KG1 (cell line): ENCODE measurements around the gene GPC5.

Experiments used
- DNase-seq: peaks from one replicate; lab custom pipeline; 2025; lab: John Stamatoyannopoulos, UW

GPC5 gene

DNA sequence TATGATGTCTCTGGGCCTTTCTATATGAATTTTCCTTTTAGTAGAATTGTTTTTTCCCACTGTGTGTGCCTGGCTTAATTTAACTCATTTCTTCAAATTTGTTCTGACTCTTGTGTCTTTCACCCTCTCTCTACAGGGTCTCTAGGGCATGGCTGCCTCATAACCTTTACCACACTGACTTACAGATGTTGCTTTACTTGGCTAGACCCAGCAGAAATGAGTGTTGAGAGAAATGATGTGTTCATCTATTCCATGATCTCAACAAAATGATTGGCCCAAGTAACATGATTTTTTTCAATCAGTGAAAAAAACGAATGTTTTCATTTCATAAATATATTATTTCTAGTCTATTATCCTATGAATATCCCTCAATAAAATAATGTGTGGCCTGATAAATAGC, 195.0 kb downstream of the GPC5 start:
- no peak for DNase-seq

DNA sequence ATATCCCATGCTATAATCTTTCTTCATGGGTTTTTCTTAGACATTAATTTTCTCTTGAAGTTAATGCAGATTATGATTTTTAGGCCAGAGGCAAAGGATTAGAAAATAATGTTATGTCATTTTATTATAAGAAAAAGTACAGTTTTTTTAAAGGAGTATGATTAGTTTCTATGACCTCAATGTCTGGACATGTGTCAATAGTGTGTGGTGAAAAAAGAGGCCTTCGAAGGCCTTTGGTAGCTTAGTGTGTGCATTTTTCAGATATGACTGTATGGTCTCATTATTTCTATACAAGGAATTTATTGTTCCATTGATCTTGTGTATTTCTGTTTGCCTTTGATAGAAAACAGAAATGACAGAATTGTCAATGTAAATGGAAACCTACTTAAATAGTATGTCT, 195.6 kb downstream of the GPC5 start:
- no peak for DNase-seq

DNA sequence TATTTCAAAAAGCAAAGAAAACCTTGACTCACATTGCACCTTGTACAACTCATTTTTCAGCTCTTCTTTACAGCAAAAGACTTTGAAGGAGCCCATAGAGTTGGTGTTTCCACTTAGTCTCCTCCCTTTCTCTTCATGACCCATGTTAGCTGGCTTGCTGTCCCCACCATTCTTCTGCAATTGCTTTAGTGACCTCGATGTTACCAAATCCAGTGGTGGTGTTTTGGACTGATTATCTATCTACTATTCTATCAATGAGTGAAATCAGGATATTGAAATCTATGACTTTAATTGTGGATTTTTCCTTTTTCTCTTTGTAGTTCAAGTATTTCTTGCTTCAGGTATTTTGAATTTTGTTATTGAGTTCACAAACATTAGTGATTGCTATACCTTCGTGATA, 197.3 kb downstream of the GPC5 start:
- DNase-seq, result no peak

DNA sequence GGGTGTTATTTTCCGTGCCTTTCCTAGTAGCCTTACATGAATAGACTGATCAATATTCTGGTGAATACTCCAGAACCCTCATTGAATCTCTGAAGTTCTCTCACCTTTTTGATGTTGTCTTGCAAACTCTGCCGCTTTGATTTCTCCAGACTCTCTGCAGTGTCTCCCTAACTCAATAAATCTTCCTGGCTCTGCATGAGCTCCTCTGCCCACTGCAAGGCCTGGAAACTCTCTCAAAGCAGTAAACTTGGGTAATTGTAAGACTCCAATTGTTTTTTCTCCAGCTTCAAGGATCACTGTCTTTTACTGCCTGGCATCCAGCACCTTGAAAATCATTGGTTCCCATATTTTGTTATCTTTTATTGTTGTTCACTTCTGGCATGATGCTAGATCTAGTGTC, 198.4 kb downstream of the GPC5 start:
- DNase-seq, result no peak

DNA sequence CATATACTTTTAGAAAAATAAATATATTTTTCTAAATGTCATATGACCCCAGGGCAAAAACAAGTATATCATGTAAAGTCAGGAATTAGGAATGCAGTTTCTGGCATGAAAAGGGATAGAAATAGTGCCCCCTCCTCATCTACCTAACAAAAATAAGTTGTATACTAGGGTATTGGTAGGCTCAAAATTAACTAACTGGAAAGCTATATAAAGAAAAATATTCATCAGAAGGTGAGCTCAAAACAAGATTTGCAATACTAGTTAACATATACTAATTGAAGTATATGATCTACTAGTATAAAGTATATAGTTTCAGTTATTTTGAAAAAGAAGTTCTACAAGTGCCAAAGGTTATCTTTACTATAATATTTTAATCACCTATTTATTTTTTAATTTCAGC, 200.2 kb downstream of the GPC5 start:
- no peak for DNase-seq

DNA sequence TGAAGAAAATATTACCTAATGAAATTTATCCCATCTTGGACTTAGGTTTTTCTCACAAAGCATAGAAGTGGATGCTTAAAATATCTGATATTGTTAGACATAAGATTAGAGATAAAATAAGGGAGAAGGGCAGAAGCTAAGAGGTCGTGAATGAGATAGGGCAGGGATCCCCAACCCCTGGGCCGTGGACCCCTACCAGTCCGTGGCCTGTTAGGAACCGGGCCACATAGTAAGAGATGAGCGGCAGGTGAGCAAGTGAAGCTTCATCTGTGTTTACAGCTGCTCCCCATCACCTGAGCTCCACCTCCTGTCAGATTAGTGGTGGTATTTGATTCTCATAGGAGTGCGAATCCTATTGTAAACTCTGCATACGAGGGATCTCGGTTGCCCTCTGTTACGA, 202.9 kb downstream of the GPC5 start:
- DNase-seq, result no peak

DNA sequence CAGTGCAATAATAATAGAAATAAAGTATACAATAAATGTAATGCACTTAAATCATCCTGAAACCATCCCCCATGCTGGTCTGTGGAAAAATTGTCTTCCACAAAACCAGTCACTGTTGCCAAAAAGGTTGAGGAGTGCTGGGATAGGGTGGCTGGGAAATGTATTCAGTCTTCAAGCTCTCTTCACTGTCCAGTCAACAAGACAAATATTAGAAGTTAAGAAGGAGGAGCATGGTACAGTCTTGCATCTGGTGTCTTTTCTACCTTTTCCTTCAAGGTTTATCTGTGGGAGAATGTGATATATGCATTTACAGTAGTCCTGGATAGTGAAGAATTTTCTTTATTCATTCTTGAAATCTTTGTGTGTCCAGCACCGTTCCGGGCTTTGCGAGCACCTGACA, 203.4 kb downstream of the GPC5 start:
- no peak for DNase-seq

DNA sequence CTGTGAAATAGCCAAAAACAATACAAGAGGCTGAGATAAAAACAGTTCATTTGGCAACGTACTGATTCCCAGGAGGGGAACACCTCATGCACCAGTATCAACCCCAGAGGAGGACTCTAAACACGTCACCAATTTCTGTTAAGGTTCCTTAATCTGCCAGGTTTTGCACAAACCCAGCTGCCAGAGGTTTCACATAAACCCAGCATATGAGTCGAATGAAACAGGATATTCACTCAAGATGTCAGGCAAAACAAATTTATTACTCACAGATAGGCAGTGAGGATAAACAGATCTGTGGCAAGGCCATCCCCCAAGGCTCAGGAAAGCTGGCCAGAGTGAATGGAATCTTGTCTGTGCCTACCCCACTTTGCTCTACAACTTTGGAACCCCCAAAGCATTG, 210.9 kb downstream of the GPC5 start:
- no peak for DNase-seq

DNA sequence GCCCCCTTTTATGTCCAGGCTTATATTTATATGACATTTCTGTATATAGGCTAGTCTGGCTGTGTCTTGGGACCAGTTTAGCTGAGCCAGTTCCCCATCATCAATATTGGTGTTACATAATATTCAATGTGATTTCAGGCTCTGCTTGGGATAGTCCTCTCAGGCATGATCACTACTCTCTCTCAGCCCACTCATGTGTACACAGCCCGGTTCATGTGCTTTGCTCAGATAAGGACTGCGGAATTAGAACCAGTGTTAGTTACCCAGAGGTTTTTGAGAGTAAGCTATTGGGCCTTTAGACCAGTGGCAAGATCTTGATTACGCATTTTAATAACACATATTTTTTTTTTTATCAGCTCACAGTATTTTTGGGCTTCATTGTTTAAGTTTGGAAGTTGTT, 219.9 kb downstream of the GPC5 start:
- no peak for DNase-seq

DNA sequence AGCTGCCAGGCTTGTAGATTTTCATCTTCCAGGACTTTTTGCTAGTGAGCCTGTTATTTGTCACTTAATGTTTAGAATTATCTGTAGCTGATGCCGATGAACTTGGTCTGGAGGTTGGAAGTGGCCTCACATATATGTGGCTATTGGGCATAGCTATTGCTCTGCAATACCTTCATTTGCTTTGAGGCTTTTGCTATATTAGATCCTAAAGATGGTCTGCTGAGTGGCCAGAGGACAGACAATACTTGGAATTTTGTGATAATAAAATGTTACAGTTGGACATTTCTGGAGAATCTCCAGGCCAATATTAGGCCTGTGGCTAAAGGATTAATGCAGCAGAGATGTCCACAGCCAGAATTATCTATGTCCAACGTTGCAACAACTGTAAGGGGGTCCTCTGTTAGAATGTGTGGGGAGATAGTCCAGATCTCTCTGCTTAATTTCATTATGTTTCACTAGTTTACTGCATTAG, 222.3 kb downstream of the GPC5 start:
- DNase-seq, result no peak

DNA sequence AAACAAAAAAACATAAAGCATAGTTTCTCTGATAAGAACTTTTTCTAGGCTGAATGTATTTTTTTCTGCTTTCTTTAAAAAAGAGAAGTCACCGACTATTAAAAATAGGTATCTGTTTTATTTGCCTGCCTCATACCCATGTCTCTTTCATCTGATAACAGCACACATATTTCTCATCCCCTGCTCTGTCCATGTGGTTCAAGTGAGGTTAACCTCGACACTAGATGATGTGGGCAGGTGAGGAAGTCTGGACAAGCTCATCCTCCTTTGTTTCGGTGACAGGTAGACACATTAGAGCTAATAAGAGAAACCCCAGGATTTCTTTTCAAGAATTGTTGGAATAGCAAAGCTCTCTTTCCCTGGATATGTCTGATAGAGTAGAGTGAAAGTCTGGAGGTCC, 222.7 kb downstream of the GPC5 start:
- no peak for DNase-seq

DNA sequence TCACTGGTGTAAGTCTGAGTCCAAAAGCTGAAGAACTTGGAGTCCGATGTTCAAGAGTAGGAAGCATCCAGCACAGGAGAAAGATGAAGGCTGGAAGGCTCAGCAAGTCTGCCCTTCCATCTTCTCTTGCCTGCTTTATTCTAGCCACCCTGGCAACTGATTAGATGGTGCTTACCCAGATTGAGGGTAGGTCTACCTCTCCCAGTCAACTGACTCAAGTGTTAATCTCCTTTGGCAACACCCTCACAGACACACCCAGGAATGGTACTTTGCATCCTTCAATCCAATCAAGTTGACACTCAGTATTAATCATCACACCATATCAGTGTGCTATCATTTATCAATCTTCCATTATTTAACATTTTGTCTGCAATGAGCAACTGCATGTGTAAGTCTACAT, 223.5 kb downstream of the GPC5 start:
- no peak for DNase-seq

DNA sequence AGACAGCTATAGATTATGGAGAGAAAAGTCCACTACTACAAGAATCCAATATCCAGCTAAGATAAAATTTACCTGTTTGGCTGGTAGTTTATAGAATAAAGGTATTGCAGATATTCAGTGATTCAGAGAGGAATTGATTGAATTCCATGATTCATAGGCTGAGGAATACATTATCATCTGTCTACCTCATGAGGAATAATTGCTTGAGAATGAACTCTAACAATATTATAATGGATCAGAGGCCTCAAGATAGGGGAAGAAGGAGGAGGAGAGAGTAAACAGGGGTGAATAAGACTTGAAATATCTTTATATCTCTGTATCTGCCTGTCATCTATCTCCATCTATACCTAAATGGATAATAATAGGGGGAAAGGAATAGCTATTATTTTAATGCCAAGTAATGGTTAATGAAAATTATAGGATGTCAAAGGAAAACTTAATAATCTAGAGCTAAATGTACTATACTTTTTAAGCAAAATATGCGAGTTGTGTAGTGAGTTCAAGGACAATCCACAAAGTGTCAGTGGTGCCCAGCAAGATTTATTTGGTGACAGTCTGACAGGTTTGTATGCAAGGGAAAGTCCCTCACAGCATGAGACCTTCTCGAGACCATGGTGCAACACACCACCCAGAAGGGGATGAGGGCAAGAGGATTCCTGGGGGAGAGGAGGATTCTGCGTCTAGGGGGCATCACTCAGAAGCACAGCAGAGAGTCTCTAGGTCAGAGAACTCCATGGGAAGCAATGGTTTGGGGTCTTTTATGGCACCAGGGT, 224.5 kb downstream of the GPC5 start:
- DNase-seq, result no peak

DNA sequence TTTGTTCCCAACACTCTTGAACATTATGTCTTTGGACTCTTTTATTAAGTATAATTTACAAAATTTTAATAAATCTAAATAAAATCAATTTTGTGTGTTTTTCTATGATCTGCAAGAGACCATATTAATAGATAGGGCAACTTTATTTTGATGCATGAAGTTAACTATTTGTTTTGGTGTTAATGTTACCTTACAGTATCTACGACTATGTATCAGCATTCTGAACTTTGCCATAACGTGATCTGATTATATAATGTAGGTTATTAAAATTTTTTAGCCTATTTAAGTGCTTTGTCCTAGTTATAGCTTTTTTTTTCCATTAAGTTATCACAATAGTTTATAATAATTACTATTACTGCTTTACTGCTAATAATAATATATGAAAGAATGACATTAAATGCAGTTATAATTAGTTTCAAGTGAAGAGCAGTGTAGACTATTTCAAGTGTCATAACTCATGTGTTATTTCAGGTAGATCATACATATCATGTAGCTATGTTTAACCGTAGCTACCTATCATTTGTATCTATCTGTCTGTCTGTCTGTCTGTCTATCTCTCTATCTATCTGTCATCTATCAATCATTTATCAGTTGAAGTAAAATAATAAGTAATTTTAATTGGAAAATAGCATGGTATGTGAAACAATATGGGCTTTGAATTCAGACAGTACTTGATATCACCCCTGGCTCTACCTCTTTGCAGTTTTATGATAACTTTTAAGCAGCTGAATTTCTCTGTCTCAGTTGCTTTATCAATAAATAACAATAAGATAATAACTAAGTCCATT, 229.7 kb downstream of the GPC5 start:
- DNase-seq, result no peak

DNA sequence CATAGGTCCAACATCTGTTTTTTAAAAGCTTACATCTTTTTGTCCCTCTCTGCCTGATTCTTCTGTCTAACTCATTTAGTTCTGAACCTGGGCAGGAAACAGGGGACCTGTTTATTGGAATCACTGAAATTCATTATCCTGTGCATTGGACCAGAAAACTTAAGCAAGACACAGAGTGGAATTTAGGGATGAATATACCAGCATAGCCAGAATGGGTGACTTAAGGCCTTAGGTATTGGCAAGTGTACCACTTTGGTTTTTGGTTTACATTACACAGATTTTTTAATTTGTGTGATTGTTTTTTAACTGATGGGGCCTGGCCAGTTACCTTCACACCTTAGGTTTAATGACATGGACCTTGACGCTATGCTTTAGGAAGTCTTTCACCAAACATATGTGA, 232.5 kb downstream of the GPC5 start:
- DNase-seq, result no peak

DNA sequence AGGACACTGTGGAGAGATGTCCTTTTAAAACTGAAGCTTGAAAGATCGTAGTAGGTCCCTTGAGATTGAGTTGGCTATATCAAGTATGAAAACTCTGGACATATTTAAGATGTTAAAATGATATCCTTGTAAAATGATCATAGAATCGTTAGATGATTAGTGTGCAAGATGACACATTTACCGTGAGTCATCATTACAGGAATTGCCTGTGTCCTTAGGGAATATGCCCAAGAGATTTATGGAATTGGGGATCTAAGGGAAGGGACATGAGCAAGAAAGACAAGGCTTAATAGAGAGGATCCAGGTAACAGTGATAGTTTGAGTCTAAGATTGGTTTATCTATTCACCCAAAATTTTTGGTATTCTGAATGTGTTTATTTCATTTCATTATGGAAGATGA, 233.7 kb downstream of the GPC5 start:
- no peak for DNase-seq

DNA sequence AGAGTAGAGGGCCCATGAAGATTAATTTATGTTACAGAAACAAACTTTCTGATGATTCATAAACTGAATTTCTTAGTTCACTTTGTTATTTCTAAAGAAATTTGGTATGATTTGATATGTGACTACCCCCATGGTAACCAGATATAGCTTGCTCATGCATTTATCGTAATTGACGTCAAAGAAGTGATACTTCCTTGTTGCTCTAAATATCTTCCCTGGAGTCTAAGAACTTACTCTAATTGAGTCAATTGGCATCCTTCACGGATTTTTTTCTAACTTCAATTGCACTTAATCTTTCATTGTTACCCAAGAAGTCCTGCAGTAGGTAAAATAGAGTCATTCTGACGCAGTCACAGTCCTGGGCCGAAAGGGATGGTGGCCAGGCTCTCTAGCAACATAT, 240.9 kb downstream of the GPC5 start:
- DNase-seq, result no peak

DNA sequence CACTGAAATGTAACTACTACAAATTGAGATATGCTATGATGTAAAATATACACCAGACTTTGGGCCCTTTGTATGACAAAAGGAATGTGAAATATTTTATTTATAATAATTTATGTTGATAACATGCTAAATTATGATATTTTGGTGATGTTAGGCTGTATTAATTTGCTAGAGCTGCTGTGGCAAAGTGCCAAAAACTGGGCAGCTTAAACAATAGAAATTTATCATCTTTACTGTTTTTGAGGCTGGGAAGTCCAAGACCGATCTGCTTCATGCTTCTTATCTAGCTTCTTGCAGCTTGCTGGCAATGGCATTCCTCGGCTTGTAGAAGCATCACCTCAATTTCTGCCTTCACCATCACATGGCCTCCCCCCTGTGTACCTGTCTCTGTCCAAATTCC, 245.0 kb downstream of the GPC5 start:
- no peak for DNase-seq

DNA sequence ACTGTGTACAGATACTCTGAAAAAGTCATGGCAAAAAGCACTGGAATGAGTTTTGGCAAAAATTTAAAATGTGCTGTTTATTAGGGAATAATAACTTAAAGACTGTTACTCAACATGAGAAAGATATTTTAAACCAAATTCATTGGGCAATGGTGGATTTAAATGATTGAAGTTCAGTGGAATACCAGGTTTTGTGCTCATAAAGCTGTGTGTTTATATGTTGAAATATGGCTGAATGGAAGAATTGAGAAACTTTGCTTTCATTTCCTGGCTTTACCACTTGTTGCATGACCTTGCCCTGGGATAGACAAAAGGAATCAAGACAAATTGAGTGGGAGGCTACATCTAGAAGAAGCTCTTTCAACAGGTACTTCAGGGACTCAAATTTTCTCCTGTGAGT, 246.4 kb downstream of the GPC5 start:
- DNase-seq, result no peak

DNA sequence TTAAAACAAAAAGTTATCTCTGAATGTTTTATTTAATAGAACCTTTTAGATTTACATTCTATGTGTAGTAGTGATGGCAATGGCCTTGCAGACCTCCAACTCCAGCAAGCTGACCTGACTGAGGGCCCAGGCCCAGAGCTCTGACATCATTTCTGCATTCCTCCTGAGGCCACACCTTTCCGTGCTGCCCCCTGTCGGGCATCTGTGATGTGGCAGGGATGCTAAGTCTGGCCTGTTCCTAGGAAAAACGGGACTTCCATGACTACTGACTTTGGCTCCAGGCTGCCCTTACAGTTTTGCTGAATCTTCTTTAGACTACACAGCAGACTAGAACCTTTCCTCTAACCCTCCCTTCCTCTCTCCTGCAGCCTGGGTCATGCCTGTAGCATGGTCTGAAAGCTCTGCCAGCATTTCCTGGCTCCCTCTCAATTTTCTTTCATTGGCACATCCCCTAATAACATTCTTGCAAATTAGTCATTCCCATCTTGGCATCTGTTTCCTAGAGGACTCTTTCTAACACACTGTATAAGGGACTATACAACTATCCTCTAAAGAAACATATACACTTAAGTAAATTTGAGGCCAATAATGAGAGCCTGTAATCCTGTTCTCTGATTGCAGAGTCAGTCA, 249.1 kb downstream of the GPC5 start:
- no peak for DNase-seq

DNA sequence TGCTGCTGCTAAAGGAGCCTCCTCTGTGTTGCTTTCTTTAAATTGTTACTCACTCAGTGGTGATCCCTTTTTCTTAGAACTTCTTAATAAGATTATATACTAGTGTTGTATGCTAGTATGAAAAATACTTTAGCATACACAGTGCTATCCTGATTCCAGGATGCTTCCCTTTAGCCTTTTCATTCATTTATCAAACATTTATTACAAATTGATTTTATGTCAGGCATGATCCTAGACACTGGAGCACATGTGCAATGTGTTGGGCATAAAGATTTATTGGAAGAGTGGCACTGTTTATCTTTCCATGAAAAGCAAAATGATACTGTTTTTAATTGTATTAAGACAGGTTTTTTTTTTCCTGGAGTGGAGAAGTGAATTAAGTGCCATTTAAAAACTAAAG, 249.6 kb downstream of the GPC5 start:
- no peak for DNase-seq

DNA sequence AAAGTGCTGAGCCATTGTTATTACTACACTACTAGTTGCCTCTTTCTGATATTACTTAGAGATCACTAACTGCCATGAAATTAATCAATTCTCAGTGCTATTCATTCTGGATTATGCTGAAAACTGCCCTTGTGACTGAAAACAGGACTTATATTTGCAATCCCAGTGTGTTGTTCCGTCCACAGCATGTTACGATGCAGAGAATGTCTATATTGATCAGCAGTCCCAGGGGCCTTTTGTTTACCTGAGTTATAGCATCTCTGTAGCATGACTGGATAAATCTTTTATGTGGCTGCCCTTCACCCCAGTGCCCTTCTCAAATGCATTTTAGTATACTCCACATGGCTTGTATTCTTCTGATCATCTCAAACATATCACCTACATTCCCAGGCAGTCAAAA, 251.0 kb downstream of the GPC5 start:
- DNase-seq, result no peak
